ENCODE results near the gene CD3D.
"Not testable (repeated sequence)": the region's sequence is repeated elsewhere in the genome, so short reads cannot be mapped to it uniquely, and the experiment has no call there.

The CD3D gene

GRCh38 chr11:118338637-118339061 lies 3.9 kb downstream of the CD3D start:
- no peak for DNase-seq

GRCh38 chr11:118334745-118335144 lies 7.8 kb downstream of the CD3D start:
- no peak for DNase-seq

GRCh38 chr11:118328745-118329144 lies 13.8 kb downstream of the CD3D start:
- no peak for DNase-seq

GRCh38 chr11:118325283-118325682 lies 17.2 kb downstream of the CD3D start:
- DNase-seq: no peak

- DNase-seq: no peak
Observed at GRCh38 chr11:118322721-118323120, 19.8 kb downstream of the CD3D start.

- no peak for DNase-seq
Observed at GRCh38 chr11:118321386-118322082, 21.0 kb downstream of the CD3D start.

GRCh38 chr11:118320515-118320914 lies 22.0 kb downstream of the CD3D start:
- no peak for DNase-seq

- no peak for DNase-seq
Observed at GRCh38 chr11:118319337-118319707, 23.2 kb downstream of the CD3D start.

- no peak for DNase-seq
Observed at GRCh38 chr11:118318581-118319336, 23.7 kb downstream of the CD3D start.

- DNase-seq: no peak
Observed at GRCh38 chr11:118318124-118318523, 24.4 kb downstream of the CD3D start.

GRCh38 chr11:118314988-118315411 lies 27.5 kb downstream of the CD3D start:
- peak; percentile 27 for DNase-seq

- no peak for DNase-seq
Observed at GRCh38 chr11:118313242-118313641, 29.3 kb downstream of the CD3D start.

GRCh38 chr11:118312328-118312727 lies 30.2 kb downstream of the CD3D start:
- DNase-seq: no peak

GRCh38 chr11:118311518-118311917 lies 31.0 kb downstream of the CD3D start:
- no peak for DNase-seq

- DNase-seq: no peak
Observed at GRCh38 chr11:118310781-118311485, 31.6 kb downstream of the CD3D start.

GRCh38 chr11:118310271-118310670 lies 32.2 kb downstream of the CD3D start:
- no peak for DNase-seq

- DNase-seq: not testable (repeated sequence)
Observed at GRCh38 chr11:118308995-118309528, 33.4 kb downstream of the CD3D start.

- no peak for DNase-seq
Observed at GRCh38 chr11:118306556-118306955, 35.9 kb downstream of the CD3D start.

- no peak for DNase-seq
Observed at GRCh38 chr11:118305726-118306125, 36.8 kb downstream of the CD3D start.

- no peak for DNase-seq
Observed at GRCh38 chr11:118304568-118305248, 37.8 kb downstream of the CD3D start, which contains the start of gene CD3E. TSS of gene CD3E (plus strand) at chr11:118304730. CDS start at chr11:118304953, 223 bp downstream.

- no peak for DNase-seq
Observed at GRCh38 chr11:118304227-118304567, 38.3 kb downstream of the CD3D start.

- no peak for DNase-seq
Observed at GRCh38 chr11:118301600-118302195, 40.8 kb downstream of the CD3D start.
